ENCODE data around the gene MMP2.
A peak's percentile ranks its signal among the peaks of the same experiment; 100 is the strongest.

Gene MMP2

DNA sequence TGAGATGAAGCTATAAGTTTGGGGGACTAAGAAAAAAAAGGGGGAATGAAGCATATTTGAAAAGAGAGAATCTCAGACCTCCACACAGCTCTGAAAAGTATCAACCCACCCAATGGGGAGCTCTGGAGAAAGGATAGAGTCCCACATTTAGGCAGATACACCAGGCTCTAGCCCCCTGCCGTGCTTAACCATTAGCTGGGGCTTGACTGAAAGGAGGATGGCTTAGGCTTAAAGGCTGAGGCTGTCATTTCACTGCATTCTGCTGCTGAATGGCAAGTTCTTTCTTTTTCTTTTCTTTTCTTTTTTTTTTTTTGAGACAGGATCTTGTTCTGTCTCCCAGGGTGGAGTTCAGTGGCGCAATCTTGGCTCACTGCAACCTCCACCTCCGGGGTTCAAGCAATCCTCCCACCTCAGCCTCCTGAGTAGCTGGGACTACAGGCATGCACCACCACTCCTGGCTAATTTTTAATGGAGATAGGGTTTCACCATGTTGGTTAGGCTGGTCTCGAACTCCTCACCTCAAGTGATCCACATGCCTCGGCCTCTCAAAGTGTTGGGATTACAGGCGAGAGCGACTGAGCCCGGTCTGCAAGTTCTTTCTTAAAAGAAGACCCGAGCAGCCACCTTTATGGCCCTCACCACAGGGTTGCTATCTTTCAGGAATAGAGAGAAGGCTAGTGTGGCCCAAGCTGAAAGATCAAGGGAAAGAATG is 9.0 kb upstream of the MMP2 start:
- no peak overlapping the region for H3K9ac ChIP-seq (ENCODE audit: low read depth, low read length)
- no peak overlapping the region for H3K27ac ChIP-seq (ENCODE audit: low read depth, low read length)
- 48% methylated on average over 9 of the region's 9 CpGs for WGBS
- peaks cover 28% of the 10 kb centered on the region for H3K27me3 ChIP-seq (ENCODE audit: insufficient read depth, low read length)
- no peaks in the 10 kb centered on the region for H3K9me3 ChIP-seq (ENCODE audit: insufficient read depth, low read depth, low read length)
- H3K4me1 ChIP-seq (ENCODE audit: insufficient read depth, low read length), result peaks cover 12% of the 10 kb centered on the region
- H3K4me3 ChIP-seq (ENCODE audit: low read length), result no peak overlapping the region
- no peaks in the 10 kb centered on the region for H3K36me3 ChIP-seq (ENCODE audit: insufficient read depth, low read length)

DNA sequence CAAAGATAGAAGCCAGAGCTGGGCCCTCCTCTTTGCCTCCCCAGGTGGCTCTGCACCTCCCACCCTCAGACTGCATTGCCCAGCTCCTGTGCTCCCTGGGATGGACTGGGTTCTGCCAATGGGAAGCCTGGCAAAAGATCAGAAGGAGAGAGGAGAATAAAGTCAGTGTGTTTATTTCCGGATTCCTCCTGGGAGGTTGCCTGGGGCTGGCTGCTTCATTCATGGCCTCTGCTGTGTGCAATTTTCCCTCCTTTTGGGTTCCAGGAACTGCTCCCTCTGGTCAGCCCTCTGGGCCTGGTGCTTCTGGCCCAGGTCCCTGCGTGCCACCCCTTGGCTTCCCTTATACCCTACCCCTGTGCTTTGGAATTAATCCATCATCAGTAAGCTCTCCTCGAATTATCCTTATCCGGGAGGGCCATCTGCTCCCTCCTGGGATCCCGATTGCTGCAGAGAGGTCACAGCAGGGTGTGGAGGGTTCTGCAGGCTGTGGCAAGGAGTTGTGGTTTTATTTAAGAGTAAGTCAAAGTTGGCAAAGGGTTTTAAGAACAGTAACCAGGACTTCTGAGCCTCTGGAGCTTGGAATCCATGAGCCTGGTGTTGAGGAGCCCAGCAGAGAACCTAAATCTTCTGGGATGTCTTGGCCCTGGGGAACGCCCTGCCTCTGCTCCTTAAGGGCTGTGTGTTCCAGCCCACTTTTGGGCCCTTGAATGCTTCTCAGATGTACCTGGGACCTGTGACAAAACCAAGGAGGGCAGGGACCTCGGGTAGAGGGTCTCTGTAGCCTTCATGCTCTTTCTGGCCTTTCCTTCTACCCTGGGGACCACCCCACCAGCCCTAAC is 8.2 kb upstream of the MMP2 start:
- no peak overlapping the region for H3K4me3 ChIP-seq (ENCODE audit: low read length)
- H3K27me3 ChIP-seq (ENCODE audit: insufficient read depth, low read length), result peaks cover 36% of the 10 kb centered on the region
- H3K4me1 ChIP-seq (ENCODE audit: insufficient read depth, low read length), result peaks cover 13% of the 10 kb centered on the region
- WGBS, result 50% methylated on average over 7 of the region's 7 CpGs
- no peaks in the 10 kb centered on the region for H3K36me3 ChIP-seq (ENCODE audit: insufficient read depth, low read length)
- H3K9ac ChIP-seq (ENCODE audit: low read depth, low read length), result no peak overlapping the region
- no peaks in the 10 kb centered on the region for H3K9me3 ChIP-seq (ENCODE audit: insufficient read depth, low read depth, low read length)
- no peak overlapping the region for H3K27ac ChIP-seq (ENCODE audit: low read depth, low read length)

DNA sequence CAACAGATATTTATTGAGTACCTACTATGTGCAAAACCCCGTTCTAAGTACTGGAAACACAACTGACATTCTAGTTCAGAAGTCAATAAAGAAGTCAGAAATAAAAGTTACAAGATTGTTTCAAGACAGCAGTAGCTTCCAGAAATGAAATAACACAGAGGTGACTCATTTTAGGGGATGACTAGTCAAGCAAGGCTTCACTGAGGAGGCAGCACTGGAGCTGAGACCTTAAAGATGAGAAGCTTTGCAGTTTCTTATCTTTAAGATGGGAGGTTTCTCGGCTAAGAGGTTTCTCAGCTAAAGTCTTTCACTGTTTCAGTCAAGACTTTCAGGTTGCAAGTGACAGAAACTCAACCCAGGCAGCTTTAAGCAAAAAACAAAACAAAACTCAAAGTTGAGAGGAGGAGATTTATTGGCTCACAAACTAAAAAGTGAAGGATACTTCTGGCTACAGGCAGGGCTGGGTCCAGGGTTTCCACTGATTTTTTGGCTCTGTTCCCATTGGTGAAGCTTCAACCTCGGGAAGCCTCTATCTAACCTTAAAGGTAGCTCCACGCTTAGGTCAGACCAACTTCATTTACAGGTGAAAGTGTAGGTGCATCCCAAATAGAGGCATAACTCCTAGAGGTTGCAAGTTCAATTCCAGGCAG is 7.4 kb upstream of the MMP2 start:
- H3K4me1 ChIP-seq (ENCODE audit: insufficient read depth, low read length), result peaks cover 13% of the 10 kb centered on the region
- no peak overlapping the region for H3K4me3 ChIP-seq (ENCODE audit: low read length)
- no peaks in the 10 kb centered on the region for H3K9me3 ChIP-seq (ENCODE audit: insufficient read depth, low read depth, low read length)
- H3K27me3 ChIP-seq (ENCODE audit: insufficient read depth, low read length), result peaks cover 44% of the 10 kb centered on the region
- no peaks in the 10 kb centered on the region for H3K36me3 ChIP-seq (ENCODE audit: insufficient read depth, low read length)
- no peak overlapping the region for H3K9ac ChIP-seq (ENCODE audit: low read depth, low read length)
- 85% methylated on average over 4 of the region's 4 CpGs for WGBS
- H3K27ac ChIP-seq (ENCODE audit: low read depth, low read length), result no peak overlapping the region

DNA sequence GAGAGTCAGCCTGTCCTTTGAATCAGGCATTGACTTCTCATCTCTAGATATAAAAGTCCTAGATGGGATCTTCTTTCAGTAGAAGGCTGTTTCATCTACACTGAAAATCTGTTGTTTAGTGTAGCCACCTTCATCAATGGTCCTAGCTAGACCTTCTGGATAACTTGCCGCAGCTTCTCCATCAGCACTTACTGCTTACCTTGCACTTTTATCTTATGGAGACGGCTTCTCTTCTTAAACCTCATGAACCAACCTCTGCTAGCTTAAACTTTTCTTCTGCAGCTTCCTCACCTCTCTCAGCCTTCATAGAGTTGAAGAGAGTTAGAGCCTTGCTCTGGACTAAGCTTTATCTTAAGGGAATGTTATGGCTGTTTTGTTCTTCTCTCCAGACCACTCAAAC is 5.4 kb upstream of the MMP2 start:
- Histone ChIP-seq H3K9ac (ENCODE audit: low read depth, low read length) (no peak overlapping the region), H3K4me1 (ENCODE audit: insufficient read depth, low read length) (peaks cover 24% of the 10 kb centered on the region), H3K27ac (ENCODE audit: low read depth, low read length) (no peak overlapping the region), H3K9me3 (ENCODE audit: insufficient read depth, low read depth, low read length) (no peaks in the 10 kb centered on the region), H3K27me3 (ENCODE audit: insufficient read depth, low read length) (peaks cover 59% of the 10 kb centered on the region), H3K36me3 (ENCODE audit: insufficient read depth, low read length) (no peaks in the 10 kb centered on the region), H3K4me3 (ENCODE audit: low read length) (no peak overlapping the region)
- 91% methylated on average over 2 of the region's 2 CpGs for WGBS

DNA sequence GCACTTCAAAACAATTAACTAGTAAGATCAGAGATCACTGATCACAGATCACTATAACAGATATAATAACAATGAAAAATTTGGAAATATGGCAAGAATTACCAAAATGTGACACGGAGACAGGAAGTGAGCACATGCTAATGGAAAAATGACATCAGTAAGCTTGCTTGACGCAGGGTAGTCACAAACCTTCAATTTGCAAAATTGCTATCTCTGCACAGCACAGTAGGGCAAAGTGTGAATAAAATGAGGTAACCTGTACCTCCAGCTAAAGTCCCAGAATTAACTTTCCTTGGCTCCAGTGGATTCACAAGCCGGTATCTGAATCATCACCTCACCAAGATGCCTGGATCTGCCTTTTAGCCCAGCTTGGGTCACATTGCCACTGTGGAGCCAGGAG is 4.2 kb upstream of the MMP2 start:
- peaks cover 25% of the 10 kb centered on the region for H3K4me1 ChIP-seq (ENCODE audit: insufficient read depth, low read length)
- H3K27ac ChIP-seq (ENCODE audit: low read depth, low read length), result no peak overlapping the region
- H3K9me3 ChIP-seq (ENCODE audit: insufficient read depth, low read depth, low read length), result no peaks in the 10 kb centered on the region
- H3K9ac ChIP-seq (ENCODE audit: low read depth, low read length), result no peak overlapping the region
- WGBS, result 86% methylated on average over 3 of the region's 3 CpGs
- H3K27me3 ChIP-seq (ENCODE audit: insufficient read depth, low read length), result peaks cover 58% of the 10 kb centered on the region
- no peaks in the 10 kb centered on the region for H3K36me3 ChIP-seq (ENCODE audit: insufficient read depth, low read length)
- no peak overlapping the region for H3K4me3 ChIP-seq (ENCODE audit: low read length)

DNA sequence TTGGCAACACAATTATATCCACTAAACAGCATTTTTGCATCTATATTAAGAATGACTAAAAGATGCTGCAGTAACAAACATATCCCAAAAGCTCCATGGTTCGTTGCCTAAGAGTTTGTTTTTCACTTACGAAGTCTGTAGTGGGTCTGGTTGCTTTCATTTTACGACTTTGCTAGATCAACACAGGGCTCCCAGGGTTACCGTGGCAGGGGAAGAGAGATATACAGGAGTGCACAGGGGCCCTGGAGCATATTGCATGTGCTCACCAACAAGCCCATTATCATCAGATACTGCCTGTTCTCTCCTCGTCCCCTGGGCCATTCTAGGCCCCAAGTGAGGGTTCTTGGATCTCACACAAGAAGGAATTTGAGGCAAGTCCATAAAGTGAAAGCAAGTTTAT is 3.1 kb upstream of the MMP2 start:
- no peak overlapping the region for H3K9ac ChIP-seq (ENCODE audit: low read depth, low read length)

DNA sequence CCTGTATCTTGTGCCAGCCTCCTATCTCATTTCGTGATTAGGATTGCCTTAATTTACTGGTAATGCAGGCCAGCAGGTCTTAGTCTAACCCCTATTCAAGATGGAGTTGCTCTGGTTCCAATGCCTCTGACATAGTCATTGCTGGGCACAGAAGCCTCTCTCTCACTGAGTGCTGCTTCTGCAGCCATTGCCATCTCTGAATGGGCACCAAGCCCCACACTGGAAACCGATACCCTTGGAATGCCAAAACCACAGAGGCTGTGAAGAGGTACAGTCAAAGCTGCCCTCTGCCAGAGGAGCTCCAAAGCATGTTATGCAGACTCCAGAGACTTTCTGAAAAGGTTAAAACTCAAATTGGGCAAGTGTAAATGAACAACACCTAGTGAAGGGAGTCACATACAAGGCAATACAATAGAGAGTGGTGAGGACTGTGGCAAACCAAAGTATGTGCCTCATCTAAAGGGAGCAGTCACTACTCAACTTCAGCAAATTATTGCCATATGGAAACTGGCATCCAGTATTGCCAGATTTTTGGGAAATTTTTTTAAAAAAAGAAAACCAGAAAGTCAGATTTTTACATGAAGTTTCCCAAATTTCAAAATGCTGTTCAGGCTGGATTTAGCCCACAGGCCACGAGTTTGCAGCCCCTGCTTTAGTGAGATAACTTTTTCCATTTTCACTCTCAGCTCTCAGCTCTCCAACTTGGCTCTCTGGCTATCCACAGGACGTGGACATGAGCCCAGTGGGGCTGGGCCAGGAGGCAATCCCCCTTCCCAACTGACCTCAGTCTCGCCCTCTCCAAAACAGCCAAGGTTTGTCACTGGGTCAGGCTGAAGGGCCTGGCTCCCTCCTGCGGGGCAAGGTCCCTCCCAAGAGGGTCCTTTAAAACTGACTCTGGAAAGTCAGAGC is 2.1 kb upstream of the MMP2 start:
- whole genome bisulfite sequencing, result 81% methylated on average over 6 of the region's 6 CpGs
- H3K27me3 ChIP-seq (ENCODE audit: insufficient read depth, low read length), result peaks cover 73% of the 10 kb centered on the region
- H3K4me3 ChIP-seq (ENCODE audit: low read length), result no peak overlapping the region
- H3K36me3 ChIP-seq (ENCODE audit: insufficient read depth, low read length), result no peaks in the 10 kb centered on the region
- H3K4me1 ChIP-seq (ENCODE audit: insufficient read depth, low read length), result peaks cover 30% of the 10 kb centered on the region
- no peak overlapping the region for H3K27ac ChIP-seq (ENCODE audit: low read depth, low read length)
- H3K9me3 ChIP-seq (ENCODE audit: insufficient read depth, low read depth, low read length), result no peaks in the 10 kb centered on the region
- H3K9ac ChIP-seq (ENCODE audit: low read depth, low read length), result no peak overlapping the region

More for the DNA sequence above, 3.1 kb upstream of the MMP2 start:
- Histone ChIP-seq H3K27me3 (ENCODE audit: insufficient read depth, low read length) (peaks cover 67% of the 10 kb centered on the region), H3K4me1 (ENCODE audit: insufficient read depth, low read length) (peaks cover 21% of the 10 kb centered on the region), H3K4me3 (ENCODE audit: low read length) (no peak overlapping the region), H3K9me3 (ENCODE audit: insufficient read depth, low read depth, low read length) (no peaks in the 10 kb centered on the region), H3K36me3 (ENCODE audit: insufficient read depth, low read length) (no peaks in the 10 kb centered on the region), H3K27ac (ENCODE audit: low read depth, low read length) (no peak overlapping the region)
- WGBS, result 85% methylated on average over 5 of the region's 5 CpGs

DNA sequence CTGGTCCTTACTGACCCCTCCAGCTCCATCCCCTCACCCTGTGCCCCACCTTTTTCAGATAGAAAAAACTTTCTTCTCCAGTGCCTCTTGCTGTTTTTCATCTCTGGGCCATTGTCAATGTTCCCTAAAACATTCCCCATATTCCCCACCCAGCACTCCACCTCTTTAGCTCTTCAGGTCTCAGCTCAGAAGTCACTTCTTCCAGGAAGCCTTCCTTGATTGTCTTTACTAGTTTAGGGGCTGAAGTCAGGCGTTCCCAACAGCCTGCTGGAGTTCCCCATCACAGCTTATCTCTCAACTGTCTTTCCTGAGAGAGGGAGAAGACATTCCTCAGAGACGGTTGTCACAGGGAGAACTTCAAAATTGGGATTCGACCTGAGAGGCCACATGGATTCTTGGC is 1.3 kb upstream of the MMP2 start:
- Histone ChIP-seq H3K4me1 (ENCODE audit: insufficient read depth, low read length) (peaks cover 30% of the 10 kb centered on the region), H3K9me3 (ENCODE audit: insufficient read depth, low read depth, low read length) (no peaks in the 10 kb centered on the region), H3K27me3 (ENCODE audit: insufficient read depth, low read length) (peaks cover 74% of the 10 kb centered on the region), H3K4me3 (ENCODE audit: low read length) (no peak overlapping the region), H3K36me3 (ENCODE audit: insufficient read depth, low read length) (peaks cover 3% of the 10 kb centered on the region; the same call in 1 of the 2 replicates), H3K27ac (ENCODE audit: low read depth, low read length) (no peak overlapping the region), H3K9ac (ENCODE audit: low read depth, low read length) (no peak overlapping the region)
- 60% methylated on average over 3 of the region's 3 CpGs for WGBS

DNA sequence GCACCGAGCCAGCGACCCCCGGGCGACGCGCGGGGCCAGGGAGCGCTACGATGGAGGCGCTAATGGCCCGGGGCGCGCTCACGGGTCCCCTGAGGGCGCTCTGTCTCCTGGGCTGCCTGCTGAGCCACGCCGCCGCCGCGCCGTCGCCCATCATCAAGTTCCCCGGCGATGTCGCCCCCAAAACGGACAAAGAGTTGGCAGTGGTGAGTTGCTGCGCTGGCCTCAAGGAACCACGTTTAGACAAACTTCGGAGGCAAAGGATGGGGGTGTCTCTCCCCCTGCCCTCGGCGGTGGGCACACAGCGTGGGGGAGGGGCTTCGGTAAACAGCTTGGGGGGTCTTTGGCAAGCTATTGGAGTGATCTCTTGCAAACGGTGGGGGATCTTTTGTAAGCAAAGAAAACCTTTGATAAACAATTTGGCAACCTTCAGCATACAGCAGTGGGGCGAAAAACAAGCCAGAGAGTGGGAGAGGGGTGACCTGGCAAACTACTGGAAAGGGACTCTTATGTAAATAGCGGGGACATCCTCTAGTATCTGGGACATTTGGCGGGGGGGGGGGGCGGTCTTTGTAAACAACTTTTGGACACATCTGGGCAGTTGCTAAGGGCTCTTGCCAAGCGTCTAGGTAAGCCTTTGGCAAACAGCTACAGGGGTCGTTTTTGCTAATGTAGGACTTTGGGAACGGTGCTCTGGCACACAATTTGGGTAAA is 587 bp downstream of the MMP2 start:
- Histone ChIP-seq H3K27ac (ENCODE audit: low read depth, low read length) (peak overlapping the region; percentile 73; the same call in 1 of the 2 replicates), H3K4me1 (ENCODE audit: insufficient read depth, low read length) (peaks cover 29% of the 10 kb centered on the region), H3K9me3 (ENCODE audit: insufficient read depth, low read depth, low read length) (no peaks in the 10 kb centered on the region), H3K9ac (ENCODE audit: low read depth, low read length) (peak overlapping the region; percentile 78), H3K27me3 (ENCODE audit: insufficient read depth, low read length) (peaks cover 64% of the 10 kb centered on the region), H3K36me3 (ENCODE audit: insufficient read depth, low read length) (peaks cover 21% of the 10 kb centered on the region), H3K4me3 (ENCODE audit: low read length) (peak overlapping the region; percentile 67)
- under 1% methylated on average over 41 of the region's 41 CpGs for WGBS

DNA sequence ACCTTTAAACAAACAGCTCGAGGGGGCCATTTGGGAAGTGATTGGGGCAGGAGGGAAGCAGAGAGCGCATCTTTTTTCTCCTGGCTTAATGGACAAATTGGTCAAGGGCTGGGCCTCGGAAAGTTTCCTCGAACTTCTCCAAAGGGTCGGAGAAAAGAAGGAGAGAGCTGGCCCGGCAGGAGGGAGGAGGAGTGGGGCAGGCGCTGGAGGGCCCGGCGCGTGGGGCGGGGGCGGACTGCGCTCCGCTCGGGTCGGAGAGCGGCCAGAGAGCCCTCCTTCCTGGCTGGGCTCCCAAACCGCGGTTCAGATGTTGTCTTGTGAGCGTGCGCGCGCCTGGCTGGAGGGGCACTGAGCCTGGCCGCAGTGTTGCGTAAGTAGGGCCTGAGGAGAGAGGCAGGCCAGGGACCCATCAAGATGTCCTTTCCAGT is 1.2 kb downstream of the MMP2 start:
- H3K9me3 ChIP-seq (ENCODE audit: insufficient read depth, low read depth, low read length), result no peaks in the 10 kb centered on the region
- H3K27ac ChIP-seq (ENCODE audit: low read depth, low read length), result no peak overlapping the region
- H3K36me3 ChIP-seq (ENCODE audit: insufficient read depth, low read length), result peaks cover 28% of the 10 kb centered on the region
- H3K4me3 ChIP-seq (ENCODE audit: low read length), result peak overlapping the region; percentile 67
- 1% methylated on average over 25 of the region's 25 CpGs for WGBS
- H3K9ac ChIP-seq (ENCODE audit: low read depth, low read length), result peak overlapping the region; percentile 78; the same call in 1 of the 2 replicates
- H3K27me3 ChIP-seq (ENCODE audit: insufficient read depth, low read length), result peaks cover 62% of the 10 kb centered on the region
- peaks cover 24% of the 10 kb centered on the region for H3K4me1 ChIP-seq (ENCODE audit: insufficient read depth, low read length)

Data from HUES64 (cell line).